Measurements from ENCODE around the gene CLSTN3.
"Not testable (repeated sequence)": the region's sequence is repeated elsewhere in the genome, so short reads cannot be mapped to it uniquely, and the experiment has no call there.

The CLSTN3 gene

GRCh38 chr12:7169951-7170350 is 39.8 kb downstream of the CLSTN3 start:
- in situ Hi-C loops (cut with MboI; ENCODE audit: low pct_unique_long_range_greater_than_20kb, low sequenced_read_pairs) = no loop called here
- no peak for DNase-seq

- no peak for DNase-seq
- in situ Hi-C loops (cut with MboI; ENCODE audit: low pct_unique_long_range_greater_than_20kb, low sequenced_read_pairs) = no loop called here
Measured at GRCh38 chr12:7171854-7172253, 41.7 kb downstream of the CLSTN3 start.

- DNase-seq = no peak
- in situ Hi-C loops (cut with MboI; ENCODE audit: low pct_unique_long_range_greater_than_20kb, low sequenced_read_pairs) = no loop called here
Measured at GRCh38 chr12:7175493-7175892, 45.3 kb downstream of the CLSTN3 start.

- in situ Hi-C loops (cut with MboI; ENCODE audit: low pct_unique_long_range_greater_than_20kb, low sequenced_read_pairs) = no loop called here
- DNase-seq = no peak
Measured at GRCh38 chr12:7176595-7176994, 46.4 kb downstream of the CLSTN3 start.

- in situ Hi-C loops (cut with MboI; ENCODE audit: low pct_unique_long_range_greater_than_20kb, low sequenced_read_pairs) = no loop called here
- no peak for DNase-seq
Measured at GRCh38 chr12:7178481-7178880, 48.3 kb downstream of the CLSTN3 start.

- in situ Hi-C loops (cut with MboI; ENCODE audit: low pct_unique_long_range_greater_than_20kb, low sequenced_read_pairs) = no loop called here
- no peak for DNase-seq
Measured at GRCh38 chr12:7180685-7181084, 50.5 kb downstream of the CLSTN3 start.

- in situ Hi-C loops (cut with MboI; ENCODE audit: low pct_unique_long_range_greater_than_20kb, low sequenced_read_pairs); DNase-seq: not testable (repeated sequence)
Measured at GRCh38 chr12:7186058-7186457, 55.9 kb downstream of the CLSTN3 start.

GRCh38 chr12:7188562-7189397 is 58.6 kb downstream of the CLSTN3 start:
- DNase-seq = peak; percentile 86
- in situ Hi-C loops (cut with MboI; ENCODE audit: low pct_unique_long_range_greater_than_20kb, low sequenced_read_pairs) = no loop called here

- peak; percentile 86 for DNase-seq
- in situ Hi-C loops (cut with MboI; ENCODE audit: low pct_unique_long_range_greater_than_20kb, low sequenced_read_pairs) = no loop called here
Measured at GRCh38 chr12:7189398-7190267, 59.5 kb downstream of the CLSTN3 start, which contains the start of gene PEX5. Gene PEX5, plus strand, starts transcription at chr12:7189686. Its CDS starts 692 bp downstream, at chr12:7190378.

- in situ Hi-C loops (cut with MboI; ENCODE audit: low pct_unique_long_range_greater_than_20kb, low sequenced_read_pairs) = no loop called here
- peak; percentile 20 for DNase-seq
Measured at GRCh38 chr12:7190268-7191055, 60.3 kb downstream of the CLSTN3 start.

GRCh38 chr12:7193674-7194073 is 63.5 kb downstream of the CLSTN3 start:
- DNase-seq = no peak
- in situ Hi-C loops (cut with MboI; ENCODE audit: low pct_unique_long_range_greater_than_20kb, low sequenced_read_pairs) = no loop called here

GRCh38 chr12:7197841-7198240 is 67.7 kb downstream of the CLSTN3 start:
- in situ Hi-C loops (cut with MboI; ENCODE audit: low pct_unique_long_range_greater_than_20kb, low sequenced_read_pairs) = no loop called here
- DNase-seq = no peak

- no peak for DNase-seq
- in situ Hi-C loops (cut with MboI; ENCODE audit: low pct_unique_long_range_greater_than_20kb, low sequenced_read_pairs) = loop anchor here (25.0 kb wide), 2 partner anchors 259 to 434 kb away; no protein-coding TSS in a partner anchor
Measured at GRCh38 chr12:7203109-7203508, 72.9 kb downstream of the CLSTN3 start.

- DNase-seq = no peak
- in situ Hi-C loops (cut with MboI; ENCODE audit: low pct_unique_long_range_greater_than_20kb, low sequenced_read_pairs) = loop anchor here (25.0 kb wide), 2 partner anchors 257 to 432 kb away; no protein-coding TSS in a partner anchor
Measured at GRCh38 chr12:7205091-7205490, 74.9 kb downstream of the CLSTN3 start.

- in situ Hi-C loops (cut with MboI; ENCODE audit: low pct_unique_long_range_greater_than_20kb, low sequenced_read_pairs) = loop anchor here (25.0 kb wide), 2 partner anchors 256 to 431 kb away; no protein-coding TSS in a partner anchor
- DNase-seq = no peak
Measured at GRCh38 chr12:7206691-7207090, 76.5 kb downstream of the CLSTN3 start.

- DNase-seq = no peak
- in situ Hi-C loops (cut with MboI; ENCODE audit: low pct_unique_long_range_greater_than_20kb, low sequenced_read_pairs) = loop anchor here (25.0 kb wide), 2 partner anchors 254 to 429 kb away; no protein-coding TSS in a partner anchor
Measured at GRCh38 chr12:7207866-7208625, 77.9 kb downstream of the CLSTN3 start.

Data from KBM-7 (cell line).